Activated naive CD4-positive, alpha-beta T cell treated with anti-CD3 and anti-CD28 coated beads for 36 hours (primary cell): ENCODE data around the gene ASIC1. TPM values are rescaled to one million over a fixed set of nuclear protein-coding genes. Genes with fewer than 3 reads are reported as not detected.

Experiments used
- total RNA-seq, 2 experiments: library from RNA; stranded (reverse); gene quantifications; one replicate each; pipeline ENCODE4 v1.2.3, GENCODE V29; 2021

The ASIC1 gene
- total RNA-seq, 2 experiments from 2014 or later = 3.2 to 3.7 TPM

Other genes starting within 250 kb of the ASIC1 start
- gene NCKAP5L, start 229.2 kb upstream of the ASIC1 start, total RNA-seq = 1 to 10 TPM; 2.8 TPM
- gene BCDIN3D, start 214.5 kb upstream of the ASIC1 start, total RNA-seq = 1 to 10 TPM; 2.4 to 4.1 TPM
- under 1 TPM; 0.17 to 0.42 TPM for gene FAIM2, start 153.7 kb upstream of the ASIC1 start, total RNA-seq
- not detected for gene AQP2, start 106.9 kb upstream of the ASIC1 start, total RNA-seq
- not detected for gene AQP5, start 95.7 kb upstream of the ASIC1 start, total RNA-seq
- gene AQP6, start 84.6 kb upstream of the ASIC1 start, total RNA-seq = not detected
- gene RACGAP1, start 32.1 kb upstream of the ASIC1 start, total RNA-seq = 100 to 1,000 TPM; 156 to 159 TPM
- gene SMARCD1, start 27.7 kb downstream of the ASIC1 start, total RNA-seq = 10 to 100 TPM; 57.7 to 60.2 TPM
- gene GPD1, start 46.4 kb downstream of the ASIC1 start, total RNA-seq = under 1 TPM; 0.36 to 0.47 TPM
- gene COX14, start 54.6 kb downstream of the ASIC1 start, total RNA-seq = 10 to 100 TPM; 47.5 to 48.3 TPM
- gene CERS5, start 109.8 kb downstream of the ASIC1 start, total RNA-seq = 10 to 100 TPM; 32.6 to 33.6 TPM
- 10 to 100 TPM; 15.9 to 16.5 TPM for gene LIMA1, start 225.9 kb downstream of the ASIC1 start, total RNA-seq